Neural cell (in vitro differentiated cells): ENCODE data around the gene FURIN.
"Not testable (repeated sequence)": the region's sequence is repeated elsewhere in the genome, so short reads cannot be mapped to it uniquely, and the experiment has no call there.

Experiments used
- CTCF ChIP-seq: fragments of 450-650 bp; IDR thresholded peaks from 2 replicates; pipeline ENCODE4 v1.5.1; 2014; ENCODE audit warnings: antibody characterized with exemption, mild to moderate bottlenecking, moderate library complexity; ENCODE audit not compliant: poor library complexity, severe bottlenecking
- EP300 ChIP-seq: fragments of 450-650 bp; conservative IDR thresholded peaks from 2 replicates; pipeline ENCODE4 v1.6.1; 2014; ENCODE audit warnings: antibody characterized with exemption, mild to moderate bottlenecking, moderate library complexity; ENCODE audit not compliant: poor library complexity, severe bottlenecking
- EZH2 ChIP-seq: fragments of 200-600, 300-800 bp; shearing (Covaris generic), sonication (generic); IDR thresholded peaks from 2 replicates; pipeline ENCODE4 v1.6.1; 2014; ENCODE audit warnings: antibody characterized with exemption, low read length, borderline replicate concordance, mild to moderate bottlenecking; ENCODE audit not compliant: insufficient read depth, poor library complexity, severe bottlenecking
- POLR2AphosphoS5 ChIP-seq: IDR thresholded peaks from 2 replicates; pipeline ENCODE4 v1.6.1; 2012

GRCh38 chr15:90825115-90825899, 43.1 kb upstream of the FURIN start:
- TF ChIP-seq CTCF, EP300, POLR2AphosphoS5, EZH2: not testable (repeated sequence)
